OCI-LY1 (cell line): ENCODE measurements around the gene TMEM47.
A peak's percentile ranks its signal among the peaks of the same experiment; 100 is the strongest.

ENCODE experiments used
- EZH2 ChIP-seq: fragments of 200-600 bp; sonication (generic), shearing (Covaris generic); IDR thresholded peaks from 2 replicates; pipeline ENCODE4 v1.8.0; 2017; ENCODE audit warnings: borderline replicate concordance, mixed run types, mild to moderate bottlenecking, antibody characterized with exemption, low read length, moderate library complexity, mixed read lengths
- TF ChIP-seq, protein P1 (sequence below): fragments of 200-600 bp; sonication (generic), shearing (Covaris generic); IDR thresholded peaks from 2 replicates; pipeline ENCODE4 v1.5.1; 2017; ENCODE audit warnings: mild to moderate bottlenecking, antibody characterized with exemption, low read length, moderate library complexity, mixed read lengths

DNA sequence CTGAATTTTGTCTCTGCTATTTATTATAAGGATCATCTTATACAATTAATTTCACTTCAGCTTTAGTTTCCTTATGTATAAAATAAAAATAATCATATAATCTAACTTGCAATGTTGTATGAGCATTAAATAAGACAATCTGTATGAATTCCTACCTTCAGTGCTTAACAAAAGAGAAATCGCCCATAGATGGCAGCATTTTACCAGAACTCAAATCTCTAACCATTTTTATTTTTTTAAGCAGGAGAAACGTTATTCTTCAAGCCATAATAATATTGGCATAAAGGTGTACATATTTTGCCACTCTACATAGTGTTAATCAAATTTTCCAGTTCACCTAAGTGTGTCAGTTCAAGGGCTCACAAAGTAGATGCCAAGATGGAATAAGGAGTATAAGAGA, 78.8 kb downstream of the TMEM47 start:
- TF ChIP-seq, protein P1, sequence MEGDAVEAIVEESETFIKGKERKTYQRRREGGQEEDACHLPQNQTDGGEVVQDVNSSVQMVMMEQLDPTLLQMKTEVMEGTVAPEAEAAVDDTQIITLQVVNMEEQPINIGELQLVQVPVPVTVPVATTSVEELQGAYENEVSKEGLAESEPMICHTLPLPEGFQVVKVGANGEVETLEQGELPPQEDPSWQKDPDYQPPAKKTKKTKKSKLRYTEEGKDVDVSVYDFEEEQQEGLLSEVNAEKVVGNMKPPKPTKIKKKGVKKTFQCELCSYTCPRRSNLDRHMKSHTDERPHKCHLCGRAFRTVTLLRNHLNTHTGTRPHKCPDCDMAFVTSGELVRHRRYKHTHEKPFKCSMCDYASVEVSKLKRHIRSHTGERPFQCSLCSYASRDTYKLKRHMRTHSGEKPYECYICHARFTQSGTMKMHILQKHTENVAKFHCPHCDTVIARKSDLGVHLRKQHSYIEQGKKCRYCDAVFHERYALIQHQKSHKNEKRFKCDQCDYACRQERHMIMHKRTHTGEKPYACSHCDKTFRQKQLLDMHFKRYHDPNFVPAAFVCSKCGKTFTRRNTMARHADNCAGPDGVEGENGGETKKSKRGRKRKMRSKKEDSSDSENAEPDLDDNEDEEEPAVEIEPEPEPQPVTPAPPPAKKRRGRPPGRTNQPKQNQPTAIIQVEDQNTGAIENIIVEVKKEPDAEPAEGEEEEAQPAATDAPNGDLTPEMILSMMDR = peak; percentile 31; the same call in 1 of the 2 replicates
- no peak for TF ChIP-seq EZH2
